H9 (cell line): ENCODE data around the gene EXD2. TPM values are rescaled to one million over a fixed set of nuclear protein-coding genes. Genes with fewer than 3 reads are reported as not detected.

Experiments
- DNase-seq: peaks from one replicate; pipeline ENCODE4 v3.0.0-alpha.2; 2017
- H2AFZ ChIP-seq: one replicate; pipeline ENCODE4 v1.6.1; 2013; ENCODE audit warnings: mild to moderate bottlenecking, low read length, control low read depth, moderate library complexity
- H2AK5ac ChIP-seq: 2 replicates; pipeline ENCODE4 v1.6.1; 2013; ENCODE audit warnings: low read length, control low read depth, mixed read lengths; ENCODE audit not compliant: insufficient read length
- H2BK120ac ChIP-seq: one replicate; pipeline ENCODE4 v1.6.1; 2013; ENCODE audit warnings: low read depth, mild to moderate bottlenecking, low read length, control low read depth, inconsistent platforms; ENCODE audit not compliant: poor library complexity, severe bottlenecking
- H2BK12ac ChIP-seq: 2 replicates; pipeline ENCODE4 v1.6.1; 2013; ENCODE audit warnings: low read length, control low read depth, mixed read lengths, low read depth; ENCODE audit not compliant: insufficient read length
- H2BK15ac ChIP-seq: 2 replicates; pipeline ENCODE4 v1.6.1; 2013; ENCODE audit warnings: low read depth, low read length, control low read depth
- H2BK20ac ChIP-seq: one replicate; pipeline ENCODE4 v1.6.1; 2013; ENCODE audit warnings: low read depth, mild to moderate bottlenecking, low read length, control low read depth, inconsistent platforms; ENCODE audit not compliant: poor library complexity, severe bottlenecking
- H2BK5ac ChIP-seq: 2 replicates; pipeline ENCODE4 v1.6.1; 2013; ENCODE audit warnings: low read length, control low read depth, mixed read lengths; ENCODE audit not compliant: insufficient read length
- H3K14ac ChIP-seq: 2 replicates; pipeline ENCODE4 v1.6.1; 2013; ENCODE audit warnings: low read length, control low read depth; ENCODE audit not compliant: insufficient read depth
- H3K18ac ChIP-seq: 2 replicates; pipeline ENCODE4 v1.6.1; 2013; ENCODE audit warnings: low read depth, mild to moderate bottlenecking, mixed read lengths, low read length, control low read depth; ENCODE audit not compliant: insufficient read length
- H3K23ac ChIP-seq: 2 replicates; pipeline ENCODE4 v1.6.1; 2013; ENCODE audit warnings: low read length, control low read depth, mixed read lengths, low read depth; ENCODE audit not compliant: insufficient read length
- H3K23me2 ChIP-seq: 2 replicates; pipeline ENCODE4 v1.6.1; 2013; ENCODE audit warnings: low read depth, mild to moderate bottlenecking, mixed read lengths, low read length, control low read depth; ENCODE audit not compliant: insufficient read length, poor library complexity, severe bottlenecking
- H3K27ac ChIP-seq: 2 replicates; pipeline ENCODE4 v1.5.1; 2013; ENCODE audit warnings: low read length, control low read depth, mixed read lengths, low read depth; ENCODE audit not compliant: insufficient read length
- H3K27me3 ChIP-seq: 2 replicates; pipeline ENCODE4 v1.6.1; 2013; ENCODE audit warnings: low read length, control low read depth, inconsistent platforms; ENCODE audit not compliant: insufficient read depth
- H3K4ac ChIP-seq: 2 replicates; pipeline ENCODE4 v1.6.1; 2013; ENCODE audit warnings: low read depth, mild to moderate bottlenecking, control low read depth, inconsistent platforms, low read length, moderate library complexity
- H3K4me1 ChIP-seq: 2 replicates; pipeline ENCODE4 v1.6.1; 2013; ENCODE audit warnings: low read length, control low read depth, inconsistent platforms; ENCODE audit not compliant: insufficient read depth
- H3K4me2 ChIP-seq: 2 replicates; pipeline ENCODE4 v1.6.1; 2013; ENCODE audit warnings: low read length, control low read depth, mixed read lengths; ENCODE audit not compliant: insufficient read length, insufficient read depth
- H3K56ac ChIP-seq: 2 replicates; pipeline ENCODE4 v1.6.1; 2013; ENCODE audit warnings: low read depth, mild to moderate bottlenecking, mixed read lengths, low read length, control low read depth; ENCODE audit not compliant: insufficient read length
- H3K79me1 ChIP-seq: 2 replicates; pipeline ENCODE4 v1.6.1; 2013; ENCODE audit warnings: low read depth, mild to moderate bottlenecking, moderate library complexity, low read length, control low read depth, inconsistent platforms; ENCODE audit not compliant: insufficient read depth, poor library complexity, severe bottlenecking
- H3K79me2 ChIP-seq: 2 replicates; pipeline ENCODE4 v1.6.1; 2013; ENCODE audit warnings: low read length, control low read depth, inconsistent platforms; ENCODE audit not compliant: insufficient read depth
- H3K9ac ChIP-seq: 2 replicates; pipeline ENCODE4 v1.6.1; 2013; ENCODE audit warnings: low read length, control low read depth, mixed read lengths; ENCODE audit not compliant: insufficient read length; ENCODE audit errors: extremely low read depth
- H3K9me3 ChIP-seq: one replicate; pipeline ENCODE4 v1.6.1; 2013; ENCODE audit warnings: low read depth, low read length, inconsistent platforms; ENCODE audit not compliant: control insufficient read depth
- H3T11ph ChIP-seq: one replicate; pipeline ENCODE4 v1.6.1; 2013; ENCODE audit warnings: mild to moderate bottlenecking, low read length, control low read depth, inconsistent platforms
- H4K20me1 ChIP-seq: one replicate; pipeline ENCODE4 v1.6.1; 2013; ENCODE audit not compliant: control insufficient read depth, insufficient read length, insufficient read depth
- H4K5ac ChIP-seq: 2 replicates; pipeline ENCODE4 v1.6.1; 2013; ENCODE audit warnings: low read depth, mild to moderate bottlenecking, mixed read lengths, low read length, control low read depth; ENCODE audit not compliant: insufficient read length
- H4K8ac ChIP-seq: replicated peaks from 2 replicates; pipeline ENCODE4 v1.6.1; 2013; ENCODE audit warnings: low read length, control low read depth, mixed read lengths, low read depth; ENCODE audit not compliant: insufficient read length
- H4K91ac ChIP-seq: 2 replicates; pipeline ENCODE4 v1.6.1; 2013; ENCODE audit warnings: low read depth, mild to moderate bottlenecking, moderate library complexity, mixed read lengths, low read length, control low read depth; ENCODE audit not compliant: insufficient read length
- H3K27ac Mint-ChIP-seq, 3 experiments: 2 replicates in 2 of 3; 3 replicates in 1 of 3; pipeline ENCODE4 v1.8.0; 2020 to 2021; ENCODE audit warnings: mixed read lengths in 3 of 3, mild to moderate bottlenecking in 1 of 3, moderate library complexity in 1 of 3
- H3K27me3 Mint-ChIP-seq: 2 replicates; pipeline ENCODE4 v1.8.0; 2021; ENCODE audit warnings: low read depth, mild to moderate bottlenecking, moderate library complexity, mixed read lengths
- H3K36me3 Mint-ChIP-seq, 3 experiments: 2 replicates in 2 of 3; 3 replicates in 1 of 3; pipeline ENCODE4 v1.8.0; 2020 to 2021; ENCODE audit warnings: low read depth in 3 of 3, mixed read lengths in 3 of 3; ENCODE audit not compliant: insufficient read depth in 1 of 3
- H3K4me1 Mint-ChIP-seq, 2 experiments: 2 replicates each; pipeline ENCODE4 v1.8.0; 2020; ENCODE audit warnings: mixed read lengths in 2 of 2
- H3K4me3 Mint-ChIP-seq, 2 experiments: 2 replicates in 1 of 2; 3 replicates in 1 of 2; pipeline ENCODE4 v1.8.0; 2020 to 2021; ENCODE audit warnings: mild to moderate bottlenecking in 2 of 2, mixed read lengths in 2 of 2, moderate library complexity in 1 of 2
- H3K9me3 Mint-ChIP-seq, 2 experiments: 2 replicates in 1 of 2; 3 replicates in 1 of 2; pipeline ENCODE4 v1.8.0; 2020; ENCODE audit warnings: mild to moderate bottlenecking in 2 of 2, mixed read lengths in 2 of 2, moderate library complexity in 1 of 2
- CTCF ChIP-seq: fragments of 200-600 bp; sonication (generic); conservative IDR thresholded peaks from 3 replicates; pipeline ENCODE4 v1.8.0; 2021; ENCODE audit warnings: antibody characterized with exemption, mild to moderate bottlenecking
- WGBS: extraction: QIAGEN DNeasy Blood & Tissue Kit; methylation state at CpG from one replicate; pipeline ENCODE4 v1.1.7; 2013; ENCODE audit warnings: missing lambda C conversion rate, low lambda C conversion rate, mixed read lengths; ENCODE audit not compliant: insufficient read length; ENCODE audit errors: extremely low coverage; 5-methylcytosine and 5-hydroxymethylcytosine counted together
- total RNA-seq: library from RNA; stranded (reverse); gene quantifications from 2 replicates; pipeline ENCODE4 v1.2.1, GENCODE V29; 2021

Gene EXD2
- total RNA-seq, 1 experiment from 2014 or later = 19.6 TPM

- DNase-seq = no peak
- H3K23ac ChIP-seq = no peak overlapping the region
- H4K91ac ChIP-seq = no peak overlapping the region
- H3K23me2 ChIP-seq = no peaks in the 10 kb centered on the region
- H3K27ac ChIP-seq = no peak overlapping the region
- no peaks in the 10 kb centered on the region for H3K27me3 ChIP-seq
- no peaks in the 10 kb centered on the region for H3K4me1 ChIP-seq
- Mint-ChIP-seq H3K9me3 (no peaks in the 10 kb centered on the region), H3K27me3 (no peaks in the 10 kb centered on the region), H3K4me3 (no peak overlapping the region), H3K4me1 (peaks cover 8 to 12% of the 10 kb centered on the region in 2 experiments), H3K36me3 (no peaks in the 10 kb centered on the region), H3K27ac (no peak overlapping the region)
- TF ChIP-seq CTCF = no peak
- no peaks in the 10 kb centered on the region for H4K20me1 ChIP-seq
- no peak overlapping the region for H2BK20ac ChIP-seq
- H2BK12ac ChIP-seq = no peak overlapping the region
- whole genome bisulfite sequencing = no CpG with 5 or more reads among the region's 5 CpGs
- no peak overlapping the region for H4K8ac ChIP-seq
- H2AFZ ChIP-seq = no peak overlapping the region
- no peak overlapping the region for H2BK5ac ChIP-seq
- no peaks in the 10 kb centered on the region for H3K79me2 ChIP-seq
- no peak overlapping the region for H3K4ac ChIP-seq
- no peaks in the 10 kb centered on the region for H3K9me3 ChIP-seq
- H2BK15ac ChIP-seq = no peak overlapping the region
- H3K18ac ChIP-seq = no peak overlapping the region
- H3T11ph ChIP-seq = no peak overlapping the region
- H3K14ac ChIP-seq = no peak overlapping the region
- H3K79me1 ChIP-seq = no peaks in the 10 kb centered on the region
- no peak overlapping the region for H3K56ac ChIP-seq
- H2BK120ac ChIP-seq = no peak overlapping the region
- no peak overlapping the region for H3K4me2 ChIP-seq
- no peak overlapping the region for H2AK5ac ChIP-seq
- no peak overlapping the region for H4K5ac ChIP-seq
- no peak overlapping the region for H3K9ac ChIP-seq
Observed at GRCh38 chr14:69291396-69291795, 100.1 kb downstream of the EXD2 start.
